NCI-H69 (cell line): ENCODE measurements around the gene FARP1.
"Not testable (repeated sequence)": the region's sequence is repeated elsewhere in the genome, so short reads cannot be mapped to it uniquely, and the experiment has no call there.

Experiments
- DNase-seq: peaks from one replicate; lab custom pipeline; 2025; lab: John Stamatoyannopoulos, UW

Gene FARP1

DNA sequence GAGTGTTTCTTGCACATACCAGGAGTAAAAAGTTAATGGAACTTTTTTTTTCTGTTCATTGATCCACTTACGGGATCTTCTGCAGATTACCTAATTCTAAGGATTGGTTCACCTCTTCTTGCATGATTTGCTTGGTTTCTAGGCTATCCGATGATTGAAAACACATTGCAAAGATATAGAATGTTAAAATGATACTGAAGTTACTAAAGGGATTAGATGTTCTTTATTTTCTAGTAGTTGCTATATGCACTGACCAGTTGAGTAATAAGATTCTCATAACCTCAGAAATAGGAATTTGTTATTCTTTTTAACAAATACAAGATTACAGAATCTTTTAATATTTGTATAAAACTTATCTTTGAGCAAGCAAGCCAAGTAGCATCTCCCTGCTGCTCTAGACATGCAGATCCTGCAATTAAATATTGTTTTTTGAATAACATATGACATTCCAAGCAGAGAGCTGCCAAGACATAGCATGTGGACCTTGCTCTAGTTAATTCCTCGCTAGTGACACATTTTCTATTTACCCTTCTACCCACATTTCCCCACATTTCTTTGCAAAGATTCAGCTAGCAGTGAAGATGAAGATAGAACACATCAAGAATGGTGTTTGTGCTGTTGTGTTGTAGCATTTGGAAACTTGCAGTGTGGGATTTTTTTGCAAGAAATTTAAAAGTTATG is 85.9 kb downstream of the FARP1 start:
- no peak for DNase-seq

DNA sequence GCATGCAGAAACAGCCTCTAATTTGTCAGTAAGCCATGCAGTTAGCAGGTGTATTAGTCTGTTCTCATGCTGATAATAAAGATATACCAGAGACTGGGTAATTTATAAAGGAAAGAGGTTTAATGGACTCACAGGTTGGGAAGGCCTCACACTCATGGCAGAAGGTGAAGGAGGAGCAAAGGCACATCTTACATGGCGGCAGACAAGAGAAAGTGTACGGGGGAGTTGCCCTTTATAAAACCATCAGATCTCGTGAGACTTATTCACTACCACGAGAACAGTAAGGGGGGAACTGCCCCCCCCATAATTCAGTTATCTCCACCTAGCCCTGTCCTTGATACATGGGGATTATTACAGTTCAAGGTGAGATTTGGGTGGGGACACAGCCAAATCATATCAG is 87.9 kb downstream of the FARP1 start:
- DNase-seq = not testable (repeated sequence)

GRCh38 chr13:98232456-98232855 is 89.6 kb downstream of the FARP1 start:
- no peak for DNase-seq

DNA sequence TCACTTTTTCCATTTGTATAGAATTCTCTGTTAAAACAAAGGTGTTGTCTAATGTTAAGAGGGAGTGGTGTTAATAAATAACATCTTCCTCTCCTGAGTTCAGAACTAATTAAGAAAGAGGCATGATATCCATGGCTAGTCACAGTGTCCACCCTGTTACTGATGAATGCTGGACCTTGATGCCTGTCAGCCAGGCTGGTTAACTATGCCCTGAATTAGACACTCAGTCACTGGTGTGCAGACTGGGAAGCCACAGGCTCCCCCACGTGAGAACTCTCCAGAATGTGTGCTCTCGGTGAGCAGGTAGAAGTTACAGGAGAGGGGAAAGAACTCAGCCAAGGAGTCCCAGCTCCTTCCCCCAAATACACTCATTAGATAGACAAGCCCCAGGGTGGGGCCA is 90.2 kb downstream of the FARP1 start:
- DNase-seq = no peak

GRCh38 chr13:98234348-98234747 is 91.5 kb downstream of the FARP1 start:
- no peak for DNase-seq

DNA sequence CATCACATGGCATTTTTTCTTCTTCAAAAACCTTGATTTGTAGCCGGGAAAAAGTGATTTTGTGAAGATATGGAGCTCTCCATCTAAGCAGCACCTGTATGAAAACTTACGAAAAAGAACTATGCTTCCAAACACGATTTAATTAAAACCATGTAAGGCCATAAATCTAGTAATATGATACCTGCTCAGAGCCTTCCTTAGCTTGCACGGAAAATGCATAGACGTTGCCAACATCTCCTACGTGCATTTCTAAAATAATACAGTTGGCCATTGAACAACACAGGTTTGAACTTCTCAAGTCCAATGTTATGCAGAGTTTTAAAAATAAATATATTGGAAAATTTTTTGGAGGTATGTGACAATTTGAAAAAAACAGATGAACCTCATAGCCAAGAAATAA is 93.3 kb downstream of the FARP1 start:
- no peak for DNase-seq

- DNase-seq = no peak
Measured at GRCh38 chr13:98237331-98237730, 94.4 kb downstream of the FARP1 start.

- DNase-seq = peak; percentile 97
Measured at GRCh38 chr13:98239162-98240076, 96.5 kb downstream of the FARP1 start.

DNA sequence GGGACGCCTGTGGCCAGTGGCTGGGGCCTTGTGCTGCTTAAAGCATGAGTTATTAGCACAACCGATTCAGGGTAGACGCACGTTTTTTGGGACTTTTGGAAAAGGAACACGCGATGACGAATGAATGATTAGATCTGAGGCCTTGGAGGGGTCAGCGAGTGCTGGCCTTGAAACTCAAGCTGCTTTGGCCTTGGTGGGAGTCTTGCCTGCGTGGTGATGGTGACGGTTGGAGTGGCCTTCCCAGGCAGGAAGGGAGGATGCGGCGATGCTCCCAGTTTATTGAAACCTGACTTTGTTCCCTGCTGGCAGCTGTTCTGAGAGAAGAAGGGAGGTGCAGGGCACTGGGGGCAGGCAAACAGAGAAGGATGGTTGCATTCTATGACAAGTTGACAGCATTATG is 97.2 kb downstream of the FARP1 start:
- DNase-seq = peak; percentile 48

GRCh38 chr13:98240974-98241373 is 98.1 kb downstream of the FARP1 start:
- no peak for DNase-seq

GRCh38 chr13:98241976-98242375 is 99.1 kb downstream of the FARP1 start:
- no peak for DNase-seq

DNA sequence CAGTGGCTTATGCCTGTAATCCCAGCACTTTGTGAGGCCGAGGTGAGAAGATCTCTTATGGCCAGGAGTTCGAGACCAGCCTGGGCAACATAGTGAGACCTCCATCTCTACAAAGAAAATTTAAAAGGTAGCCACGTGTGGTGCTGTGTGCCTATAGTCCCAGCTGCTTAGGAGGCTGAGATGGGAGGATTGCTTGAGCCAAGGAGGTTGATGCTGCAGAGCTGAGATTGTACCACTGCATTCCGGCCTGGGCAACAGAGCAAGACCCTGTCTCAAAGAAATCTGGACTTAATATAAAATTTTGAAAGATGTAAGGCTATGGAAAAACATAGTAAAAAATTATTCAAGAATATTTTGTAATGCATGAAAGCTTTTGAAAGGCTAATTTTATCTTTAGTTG is 99.5 kb downstream of the FARP1 start:
- DNase-seq = no peak

- no peak for DNase-seq
Measured at GRCh38 chr13:98243929-98244272, 101.0 kb downstream of the FARP1 start.

- DNase-seq = peak; percentile 67
Measured at GRCh38 chr13:98246538-98247172, 103.8 kb downstream of the FARP1 start.

GRCh38 chr13:98251708-98252107 is 108.8 kb downstream of the FARP1 start:
- DNase-seq = no peak

- no peak for DNase-seq
Measured at GRCh38 chr13:98252931-98253470, 110.1 kb downstream of the FARP1 start.

DNA sequence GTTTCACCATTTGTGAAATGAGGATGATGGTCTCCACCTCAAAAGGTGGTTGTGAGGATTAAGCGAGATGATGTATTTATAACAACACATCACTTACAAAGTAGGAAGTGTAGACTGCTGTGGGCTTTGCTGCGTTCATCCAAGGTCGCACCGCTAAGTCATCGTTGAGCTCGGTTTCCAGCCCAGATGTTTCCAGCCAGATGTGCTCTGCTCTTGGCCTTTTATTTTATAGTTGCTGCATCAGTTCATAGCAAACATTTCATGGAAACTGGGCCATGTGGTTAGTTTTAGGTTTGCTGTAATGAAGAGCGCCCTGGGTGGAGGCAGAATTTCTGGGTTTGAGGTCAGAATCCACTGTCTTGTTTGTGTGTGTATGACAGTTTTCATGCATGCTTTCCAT is 110.6 kb downstream of the FARP1 start:
- DNase-seq = no peak

DNA sequence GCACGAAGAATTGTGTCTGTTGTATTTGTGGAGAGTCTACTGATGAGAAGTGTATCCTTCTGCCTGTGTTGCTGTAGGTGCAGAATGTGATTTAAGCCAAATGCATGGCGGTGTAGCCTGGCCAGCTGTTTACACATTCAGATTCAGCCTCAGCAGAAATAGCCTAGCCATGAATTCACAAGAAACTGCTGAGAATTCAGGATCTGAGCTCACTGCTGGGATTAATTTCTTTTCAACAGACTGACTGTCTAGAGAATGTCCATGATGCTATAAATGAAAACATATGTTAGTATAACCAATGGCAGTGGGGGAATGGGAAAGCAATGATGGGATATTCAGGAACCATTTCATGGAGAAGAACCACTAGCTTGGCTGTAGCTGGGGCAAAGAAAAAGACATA is 111.6 kb downstream of the FARP1 start:
- DNase-seq = no peak

- DNase-seq = no peak
Measured at GRCh38 chr13:98258226-98258625, 115.3 kb downstream of the FARP1 start.

- no peak for DNase-seq
Measured at GRCh38 chr13:98260357-98261164, 117.7 kb downstream of the FARP1 start.

- DNase-seq = no peak
Measured at GRCh38 chr13:98261165-98261702, 118.3 kb downstream of the FARP1 start.

GRCh38 chr13:98262292-98262691 is 119.4 kb downstream of the FARP1 start:
- peak; percentile 65 for DNase-seq
